ENCODE measurements around the gene CASP10.

The CASP10 gene

DNA sequence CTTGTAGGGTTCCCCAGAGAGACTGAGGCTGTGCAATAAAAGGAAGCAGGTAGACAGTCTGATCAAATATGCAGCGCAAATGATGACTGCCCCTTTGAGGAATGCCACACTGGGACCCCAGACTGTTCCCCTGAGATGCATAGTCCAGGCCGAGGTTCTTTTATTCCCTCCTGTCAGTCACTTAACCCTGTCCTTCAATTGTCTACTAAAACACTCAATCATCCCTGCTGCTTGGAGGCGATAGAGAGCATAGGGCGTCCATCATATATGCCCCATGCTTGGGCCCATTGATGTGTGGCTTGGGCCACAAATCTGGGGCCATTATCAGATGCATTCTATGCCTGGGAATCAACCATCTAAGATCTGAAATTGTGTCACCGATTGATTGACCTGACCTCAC is 61.9 kb downstream of the CASP10 start:
- no peak overlapping the region for H3K4me3 ChIP-seq (ENCODE audit: low read length)
- DNase-seq (ENCODE audit: low read depth): no peak
- TF ChIP-seq, protein P1, sequence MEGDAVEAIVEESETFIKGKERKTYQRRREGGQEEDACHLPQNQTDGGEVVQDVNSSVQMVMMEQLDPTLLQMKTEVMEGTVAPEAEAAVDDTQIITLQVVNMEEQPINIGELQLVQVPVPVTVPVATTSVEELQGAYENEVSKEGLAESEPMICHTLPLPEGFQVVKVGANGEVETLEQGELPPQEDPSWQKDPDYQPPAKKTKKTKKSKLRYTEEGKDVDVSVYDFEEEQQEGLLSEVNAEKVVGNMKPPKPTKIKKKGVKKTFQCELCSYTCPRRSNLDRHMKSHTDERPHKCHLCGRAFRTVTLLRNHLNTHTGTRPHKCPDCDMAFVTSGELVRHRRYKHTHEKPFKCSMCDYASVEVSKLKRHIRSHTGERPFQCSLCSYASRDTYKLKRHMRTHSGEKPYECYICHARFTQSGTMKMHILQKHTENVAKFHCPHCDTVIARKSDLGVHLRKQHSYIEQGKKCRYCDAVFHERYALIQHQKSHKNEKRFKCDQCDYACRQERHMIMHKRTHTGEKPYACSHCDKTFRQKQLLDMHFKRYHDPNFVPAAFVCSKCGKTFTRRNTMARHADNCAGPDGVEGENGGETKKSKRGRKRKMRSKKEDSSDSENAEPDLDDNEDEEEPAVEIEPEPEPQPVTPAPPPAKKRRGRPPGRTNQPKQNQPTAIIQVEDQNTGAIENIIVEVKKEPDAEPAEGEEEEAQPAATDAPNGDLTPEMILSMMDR (conservative IDR thresholded peaks at IDR 0.05; ENCODE audit: low read length): no peak

DNA sequence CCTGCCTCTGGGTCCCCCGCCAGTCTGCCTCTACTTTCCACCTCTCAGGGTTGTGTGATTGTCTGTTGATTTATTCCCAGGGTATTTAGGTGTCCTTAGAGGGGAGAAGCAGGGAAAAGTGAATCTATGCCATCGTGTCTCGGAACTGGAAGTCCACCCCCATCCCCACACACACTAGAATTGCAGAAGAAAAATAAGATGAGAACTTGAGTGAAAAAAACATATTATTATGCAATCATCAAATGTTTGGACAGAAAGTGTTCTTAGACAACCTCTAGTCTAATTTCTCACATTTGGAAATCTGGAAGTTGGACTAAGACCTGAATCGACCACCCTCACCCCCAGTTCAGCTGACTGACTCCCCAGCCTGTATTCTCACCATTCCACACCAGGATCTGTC is 63.3 kb downstream of the CASP10 start:
- TF ChIP-seq, protein P1 (conservative IDR thresholded peaks at IDR 0.05; ENCODE audit: low read length): no peak
- no peak overlapping the region for H3K4me3 ChIP-seq (ENCODE audit: low read length)
- DNase-seq (ENCODE audit: low read depth): no peak

DNA sequence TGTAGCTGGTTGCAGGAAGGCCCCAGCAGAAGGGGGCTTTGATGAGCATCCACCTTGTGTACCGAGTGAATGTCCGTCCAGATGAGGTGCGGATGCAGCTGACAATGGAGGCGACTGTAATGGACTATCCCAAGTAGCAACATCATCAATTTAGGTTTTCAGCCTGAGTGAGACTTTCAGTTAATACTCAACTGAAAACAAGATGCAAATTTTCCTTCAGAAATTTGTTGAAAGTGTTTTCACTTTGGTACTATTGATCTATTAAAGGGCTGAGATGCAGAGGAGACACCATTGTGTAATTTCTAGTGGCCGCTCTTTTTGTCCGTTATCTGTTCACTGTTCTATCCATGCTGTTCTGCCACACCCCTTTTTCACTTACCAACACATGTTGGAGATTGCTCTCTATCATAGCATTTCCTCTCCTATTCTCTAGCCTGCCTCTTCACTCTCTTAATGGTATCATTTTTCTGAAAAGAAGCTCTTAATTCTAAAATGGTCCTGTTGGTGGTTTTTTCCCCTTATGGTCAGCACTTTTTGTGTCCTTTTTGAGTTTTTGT is 65.4 kb downstream of the CASP10 start:
- H3K4me3 ChIP-seq (ENCODE audit: low read length): no peak overlapping the region
- TF ChIP-seq, protein P1 (conservative IDR thresholded peaks at IDR 0.05; ENCODE audit: low read length): no peak
- no peak for DNase-seq (ENCODE audit: low read depth)

DNA sequence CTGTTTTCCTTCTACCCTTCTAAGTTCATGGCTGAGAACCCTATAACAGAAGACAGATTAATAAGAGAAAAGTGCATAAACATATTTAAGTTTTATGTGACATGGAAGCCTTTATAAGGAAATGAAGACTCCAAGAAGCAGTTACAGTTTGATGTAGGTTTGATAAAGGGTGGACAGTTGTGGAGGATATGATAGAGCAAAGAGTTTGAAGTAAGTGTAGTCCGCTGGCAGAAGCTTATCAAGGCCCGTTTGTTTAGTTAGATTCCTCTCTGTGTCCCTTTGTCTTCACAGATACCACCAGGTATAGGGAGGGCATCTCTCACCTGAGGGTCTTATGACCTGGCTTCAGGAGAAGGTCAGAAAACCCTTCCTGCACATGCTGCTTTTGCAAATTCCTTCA is 66.9 kb downstream of the CASP10 start:
- H3K4me3 ChIP-seq (ENCODE audit: low read length): no peak overlapping the region
- no peak for DNase-seq (ENCODE audit: low read depth)
- TF ChIP-seq, protein P1 (conservative IDR thresholded peaks at IDR 0.05; ENCODE audit: low read length): no peak

DNA sequence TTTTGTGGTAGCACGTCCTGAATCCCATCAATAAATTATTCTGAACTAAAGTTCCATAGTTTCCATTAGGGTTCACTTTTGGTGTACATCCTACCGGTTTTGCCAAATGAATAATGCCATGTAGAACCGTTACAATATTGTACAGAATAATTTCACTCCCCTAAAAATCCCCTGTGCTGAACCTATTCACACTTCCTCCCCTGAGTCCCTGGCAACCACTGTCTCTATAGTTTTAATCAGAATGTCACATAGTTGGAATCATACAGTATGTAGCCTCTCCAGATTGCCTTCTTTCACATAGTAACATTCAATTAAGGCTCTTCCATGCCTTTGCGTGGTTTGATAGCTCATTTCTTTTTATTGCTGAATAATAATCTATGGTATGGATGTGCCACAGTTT is 67.8 kb downstream of the CASP10 start:
- TF ChIP-seq, protein P1 (conservative IDR thresholded peaks at IDR 0.05; ENCODE audit: low read length): no peak
- no peak for DNase-seq (ENCODE audit: low read depth)
- H3K4me3 ChIP-seq (ENCODE audit: low read length): no peak overlapping the region

DNA sequence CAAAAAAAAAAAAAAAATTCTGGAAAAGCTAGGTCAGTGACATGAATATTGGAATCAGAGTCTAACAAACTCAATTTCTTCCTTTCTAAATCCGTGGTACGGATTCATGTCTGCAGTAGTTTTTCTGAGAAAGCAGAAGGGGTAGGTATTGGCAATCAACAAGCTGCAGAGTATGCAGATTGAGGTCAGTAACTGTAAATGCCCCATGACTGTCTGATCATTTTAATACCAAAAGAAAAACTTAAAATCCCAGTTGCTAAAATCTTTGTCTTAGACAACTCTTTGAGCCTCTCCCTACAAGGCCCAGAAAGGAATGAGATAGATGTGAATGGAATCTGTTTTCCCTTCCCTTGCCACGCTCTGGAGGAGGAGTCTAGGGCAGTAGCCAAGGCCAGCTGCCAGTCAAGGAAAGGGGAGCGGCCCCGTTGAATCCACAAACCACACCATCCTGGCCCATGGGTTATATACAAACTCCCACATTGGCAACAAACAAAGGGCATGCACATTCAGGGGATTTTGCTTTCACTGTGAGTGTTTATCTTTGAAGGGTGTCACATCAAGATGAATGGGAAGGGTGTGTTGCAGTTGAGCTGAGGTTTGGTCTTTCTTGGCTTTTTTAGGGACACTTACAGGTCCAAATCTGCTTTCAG is 71.3 kb downstream of the CASP10 start:
- H3K4me3 ChIP-seq (ENCODE audit: low read length): no peak overlapping the region
- TF ChIP-seq, protein P1 (conservative IDR thresholded peaks at IDR 0.05; ENCODE audit: low read length): no peak
- DNase-seq (ENCODE audit: low read depth): peak; percentile 72

DNA sequence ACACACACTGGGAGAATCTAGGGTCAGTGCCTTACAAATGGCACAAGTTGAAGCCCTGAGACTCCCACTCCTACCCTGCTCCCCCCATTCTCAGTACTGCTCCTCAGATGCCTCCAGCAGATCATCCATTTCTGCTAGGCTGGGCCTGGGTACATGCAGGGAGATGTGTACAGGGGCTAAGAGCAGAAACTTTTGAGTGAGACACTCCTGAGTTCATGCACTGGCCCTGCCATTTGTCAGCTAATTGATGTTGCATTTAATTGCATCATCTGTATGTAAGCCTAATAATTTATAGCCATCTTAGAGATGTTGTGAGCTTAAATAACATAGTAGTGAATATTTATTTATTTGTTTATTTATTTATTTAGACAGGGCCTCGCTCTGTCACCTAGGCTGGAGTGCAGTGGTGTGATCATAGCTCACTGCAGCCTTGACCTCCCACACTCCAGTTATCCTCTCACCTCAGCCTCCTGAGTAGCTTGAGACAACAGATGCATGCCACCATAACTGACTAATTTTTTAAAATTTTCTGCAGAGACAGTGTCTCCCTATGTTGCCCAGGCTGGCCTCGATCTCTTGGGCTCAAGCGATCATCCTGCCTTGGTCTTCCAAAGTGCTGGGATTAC is 72.6 kb downstream of the CASP10 start:
- TF ChIP-seq, protein P1 (conservative IDR thresholded peaks at IDR 0.05; ENCODE audit: low read length): no peak
- DNase-seq (ENCODE audit: low read depth): no peak
- H3K4me3 ChIP-seq (ENCODE audit: low read length): no peak overlapping the region
